Breast epithelium (tissue), 3 donors: Measurements from ENCODE around the gene HSPBAP1.

ENCODE experiments used
- CTCF ChIP-seq, 3 donors: fragments of 450-650 bp; IDR thresholded peaks; one replicate each; pipeline ENCODE4 v1.5.1; 2016 to 2017; ENCODE audit warnings: antibody characterized with exemption in 3 of 3, mild to moderate bottlenecking in 3 of 3, moderate library complexity in 3 of 3
- POLR2AphosphoS5 ChIP-seq, 3 donors: sonication (generic); formaldehyde crosslinking; IDR thresholded peaks; one replicate each; pipeline ENCODE4 v1.6.1; 2017; ENCODE audit warnings: antibody characterized with exemption in 3 of 3

DNA sequence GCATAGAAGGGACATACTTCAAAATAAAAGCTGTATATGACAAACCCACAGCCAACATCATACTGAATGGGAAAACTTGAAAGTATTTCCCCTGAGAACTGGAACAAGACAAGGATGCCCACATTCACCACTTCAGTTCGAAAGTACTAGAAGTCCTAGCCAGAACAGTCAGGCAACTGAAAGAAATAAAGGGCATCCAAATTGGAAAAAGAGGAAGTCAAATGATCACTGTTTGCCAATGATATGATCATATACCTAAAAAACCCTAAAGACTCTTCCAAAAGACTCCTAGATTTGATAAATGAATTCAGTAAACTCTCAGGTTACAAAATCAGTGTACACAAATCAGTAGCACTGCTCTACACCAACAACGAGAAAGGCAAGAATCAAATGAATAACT lies 42.0 kb upstream of the HSPBAP1 start:
- TF ChIP-seq CTCF (IDR thresholded peaks at IDR 0.05) (no peak), POLR2AphosphoS5 (IDR thresholded peaks at IDR 0.05) (no peak)
